Prostate gland (tissue), 2 donors: ENCODE data around the gene ABI3BP.

Experiments
- CTCF ChIP-seq, 4 experiments: fragments of 200-600 bp in 2 of 4; fragments of 450-650 bp in 2 of 4; sonication (generic) in 2 of 4; IDR thresholded peaks; 1 replicate in 3 of 4; 2 replicates in 1 of 4; pipeline ENCODE4 v1.5.1; 2016 to 2019; ENCODE audit warnings: antibody characterized with exemption in 4 of 4, mild to moderate bottlenecking in 2 of 4, moderate library complexity in 2 of 4
- POLR2A ChIP-seq: fragments of 450-650 bp; IDR thresholded peaks from one replicate; pipeline ENCODE4 v1.6.1; 2016; ENCODE audit warnings: antibody characterized with exemption, mild to moderate bottlenecking

- TF ChIP-seq CTCF (IDR thresholded peaks at IDR 0.05) (no peak), POLR2A (no peak)
These were observed 247.6 kb downstream of the ABI3BP start for GRCh38 chr3:100745617-100746016.
